Mesothelial cell of epicardium (in vitro differentiated cells): ENCODE data around the gene SOWAHB. TPM values are rescaled to one million over a fixed set of nuclear protein-coding genes. Genes with fewer than 3 reads are reported as not detected.

Experiments used
- DNase-seq, 2 experiments: peaks; one replicate each; pipeline ENCODE4 v3.0.0; 2021; ENCODE audit warnings: low spot score in 2 of 2; ENCODE audit not compliant: unreplicated experiment in 2 of 2
- H3K27ac Mint-ChIP-seq: 2 replicates; pipeline ENCODE4 v1.8.0; 2021; ENCODE audit warnings: mixed read lengths
- H3K27me3 Mint-ChIP-seq: 2 replicates; pipeline ENCODE4 v1.8.0; 2021; ENCODE audit warnings: low read depth, mixed read lengths
- H3K36me3 Mint-ChIP-seq: 2 replicates; pipeline ENCODE4 v1.8.0; 2021; ENCODE audit warnings: mixed read lengths
- H3K4me1 Mint-ChIP-seq: 2 replicates; pipeline ENCODE4 v1.8.0; 2021; ENCODE audit warnings: mixed read lengths
- H3K4me3 Mint-ChIP-seq: 2 replicates; pipeline ENCODE4 v1.8.0; 2021; ENCODE audit warnings: mild to moderate bottlenecking, moderate library complexity, mixed read lengths
- H3K9me3 Mint-ChIP-seq: 2 replicates; pipeline ENCODE4 v1.8.0; 2021; ENCODE audit warnings: mixed read lengths
- total RNA-seq: library from RNA; stranded (reverse); gene quantifications from 3 replicates; pipeline ENCODE4 v1.2.1, GENCODE V29; 2021
- TF ChIP-seq, protein P1 (sequence below): fragments of 200-600 bp; sonication (generic); IDR thresholded peaks from one replicate; pipeline ENCODE4 v1.5.0; 2021; ENCODE audit warnings: antibody characterized with exemption; ENCODE audit not compliant: unreplicated experiment

Gene SOWAHB
- total RNA-seq, 1 donor from 2014 or later = 1.1 TPM

DNA sequence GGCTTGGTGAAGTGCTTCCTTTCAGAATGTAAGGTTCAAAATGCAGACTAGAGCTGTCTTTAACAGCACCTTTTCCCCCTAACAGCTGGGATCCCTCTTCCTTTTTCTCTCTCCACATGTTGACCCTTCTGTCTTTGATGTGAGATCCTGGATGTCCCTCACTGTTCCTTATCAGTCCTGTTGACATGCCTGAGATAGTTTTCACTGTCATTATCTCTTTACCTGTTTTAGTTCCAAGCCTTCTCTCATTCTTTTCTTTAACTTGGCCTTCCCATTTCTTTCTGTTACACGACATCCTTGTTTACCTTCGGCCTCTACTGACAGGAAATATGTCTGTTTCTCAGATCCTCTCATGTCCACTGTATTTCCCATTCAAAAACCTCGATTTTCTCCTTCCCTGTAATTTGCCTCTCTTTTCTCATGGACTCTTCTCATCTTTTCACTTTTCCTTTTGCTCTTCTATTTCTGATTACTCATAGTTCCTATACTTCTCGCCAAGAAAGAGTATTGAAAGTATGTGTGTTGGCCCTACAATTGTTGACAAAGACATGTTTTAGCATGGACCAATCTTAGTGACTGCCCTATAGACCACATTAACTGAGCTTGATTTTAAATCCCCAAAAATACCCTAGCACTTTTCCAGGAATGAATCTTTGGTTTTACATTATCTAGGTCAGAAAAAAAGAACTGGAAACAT, 1.2 kb upstream of the SOWAHB start:
- TF ChIP-seq, protein P1, sequence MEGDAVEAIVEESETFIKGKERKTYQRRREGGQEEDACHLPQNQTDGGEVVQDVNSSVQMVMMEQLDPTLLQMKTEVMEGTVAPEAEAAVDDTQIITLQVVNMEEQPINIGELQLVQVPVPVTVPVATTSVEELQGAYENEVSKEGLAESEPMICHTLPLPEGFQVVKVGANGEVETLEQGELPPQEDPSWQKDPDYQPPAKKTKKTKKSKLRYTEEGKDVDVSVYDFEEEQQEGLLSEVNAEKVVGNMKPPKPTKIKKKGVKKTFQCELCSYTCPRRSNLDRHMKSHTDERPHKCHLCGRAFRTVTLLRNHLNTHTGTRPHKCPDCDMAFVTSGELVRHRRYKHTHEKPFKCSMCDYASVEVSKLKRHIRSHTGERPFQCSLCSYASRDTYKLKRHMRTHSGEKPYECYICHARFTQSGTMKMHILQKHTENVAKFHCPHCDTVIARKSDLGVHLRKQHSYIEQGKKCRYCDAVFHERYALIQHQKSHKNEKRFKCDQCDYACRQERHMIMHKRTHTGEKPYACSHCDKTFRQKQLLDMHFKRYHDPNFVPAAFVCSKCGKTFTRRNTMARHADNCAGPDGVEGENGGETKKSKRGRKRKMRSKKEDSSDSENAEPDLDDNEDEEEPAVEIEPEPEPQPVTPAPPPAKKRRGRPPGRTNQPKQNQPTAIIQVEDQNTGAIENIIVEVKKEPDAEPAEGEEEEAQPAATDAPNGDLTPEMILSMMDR = no peak
- Mint-ChIP-seq H3K9me3 (no peaks in the 10 kb centered on the region), H3K36me3 (no peaks in the 10 kb centered on the region), H3K4me1 (peaks cover 11% of the 10 kb centered on the region), H3K27me3 (peaks cover 35% of the 10 kb centered on the region), H3K4me3 (peak overlapping the region; percentile 73), H3K27ac (no peak overlapping the region)
- DNase-seq = no peak

GRCh38 chr4:76898385-76898692, 395 bp upstream of the SOWAHB start:
- H3K27ac Mint-ChIP-seq = no peak overlapping the region

GRCh38 chr4:76896614-76897535, 1.1 kb downstream of the SOWAHB start:
- Mint-ChIP-seq H3K4me3 (peak overlapping the region; percentile 44), H3K36me3 (no peaks in the 10 kb centered on the region), H3K27ac (no peak overlapping the region), H3K9me3 (no peaks in the 10 kb centered on the region), H3K4me1 (peaks cover 11% of the 10 kb centered on the region), H3K27me3 (peaks cover 37% of the 10 kb centered on the region)
- TF ChIP-seq, protein P1 = no peak
- DNase-seq = peak in 1 of 2 experiments; percentile 66

More at GRCh38 chr4:76898385-76898692, 395 bp upstream of the SOWAHB start:
- H3K4me3 Mint-ChIP-seq = peak overlapping the region; percentile 73
- peaks cover 35% of the 10 kb centered on the region for H3K27me3 Mint-ChIP-seq
- H3K36me3 Mint-ChIP-seq = no peaks in the 10 kb centered on the region
- TF ChIP-seq, protein P1 = no peak
- no peaks in the 10 kb centered on the region for H3K9me3 Mint-ChIP-seq
- no peak for DNase-seq
- peaks cover 11% of the 10 kb centered on the region for H3K4me1 Mint-ChIP-seq

GRCh38 chr4:76896048-76896447, 1.9 kb downstream of the SOWAHB start:
- H3K27me3 Mint-ChIP-seq = peaks cover 41% of the 10 kb centered on the region

DNA sequence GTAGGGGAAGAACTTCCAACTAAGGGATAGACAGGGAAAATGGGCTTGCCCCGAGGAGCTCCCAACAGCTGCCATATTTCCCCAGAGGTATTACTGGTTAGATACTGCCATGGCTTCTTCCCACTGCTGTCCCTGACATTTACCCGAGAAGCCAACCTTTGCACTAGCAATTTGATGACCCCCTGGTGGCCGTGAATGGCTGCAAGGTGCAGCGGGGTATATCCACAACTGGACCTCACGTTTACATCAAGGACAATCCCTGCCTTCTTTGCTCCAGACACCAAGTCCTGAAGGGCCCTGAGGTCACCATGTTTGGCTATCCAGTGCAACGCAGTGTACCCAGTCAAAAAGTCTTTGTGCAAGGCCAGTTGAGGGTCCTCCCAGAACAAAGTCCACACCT, 2.3 kb downstream of the SOWAHB start:
- Mint-ChIP-seq H3K27ac (no peak overlapping the region), H3K9me3 (no peaks in the 10 kb centered on the region), H3K4me1 (peaks cover 11% of the 10 kb centered on the region), H3K27me3 (peaks cover 43% of the 10 kb centered on the region), H3K36me3 (no peaks in the 10 kb centered on the region), H3K4me3 (no peak overlapping the region)
- TF ChIP-seq, protein P1 = no peak
- no peak for DNase-seq

More at GRCh38 chr4:76896048-76896447, 1.9 kb downstream of the SOWAHB start:
- Mint-ChIP-seq H3K27ac (no peak overlapping the region), H3K9me3 (no peaks in the 10 kb centered on the region), H3K36me3 (no peaks in the 10 kb centered on the region), H3K4me1 (peaks cover 11% of the 10 kb centered on the region), H3K4me3 (no peak overlapping the region)
- TF ChIP-seq, protein P1 = no peak
- no peak for DNase-seq
